DMS153 (cell line): ENCODE data around the gene SZT2.
"Not testable (repeated sequence)": the region's sequence is repeated elsewhere in the genome, so short reads cannot be mapped to it uniquely, and the experiment has no call there.

ENCODE experiments used
- DNase-seq: peaks from one replicate; lab custom pipeline; 2025; lab: John Stamatoyannopoulos, UW

SZT2 gene

GRCh38 chr1:43363283-43363934, 26.3 kb upstream of the SZT2 start:
- DNase-seq = no peak

DNA sequence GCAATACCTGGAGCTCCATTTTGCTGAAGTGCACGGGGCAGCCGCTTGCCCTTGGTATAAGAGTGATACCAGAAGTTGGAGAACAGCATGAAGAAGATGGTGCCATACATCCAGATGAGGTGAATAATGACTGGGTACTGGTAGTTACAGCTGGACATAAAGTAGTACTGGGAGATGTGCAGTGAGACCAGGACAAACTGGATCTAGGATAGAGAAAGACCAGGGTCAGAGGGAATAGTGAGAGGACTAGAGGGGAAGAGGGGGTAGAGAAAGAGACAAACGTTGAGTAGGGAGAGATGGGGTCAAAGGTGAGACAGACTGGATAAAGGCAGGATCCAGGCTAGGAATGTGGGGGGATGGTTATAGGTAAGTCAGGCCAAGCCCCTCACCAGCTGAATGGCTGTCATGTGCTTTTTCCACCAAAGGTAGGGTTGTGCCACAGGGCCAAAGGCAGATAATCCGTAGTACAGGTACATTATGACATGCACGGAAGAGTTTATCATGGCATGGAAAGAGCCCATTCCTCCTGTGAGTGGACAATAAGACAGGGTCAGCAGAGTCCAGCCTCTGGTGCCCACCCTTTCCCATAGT, 25.7 kb upstream of the SZT2 start:
- DNase-seq = no peak

- no peak for DNase-seq
These were observed 24.0 kb upstream of the SZT2 start for GRCh38 chr1:43365678-43366077.

DNA sequence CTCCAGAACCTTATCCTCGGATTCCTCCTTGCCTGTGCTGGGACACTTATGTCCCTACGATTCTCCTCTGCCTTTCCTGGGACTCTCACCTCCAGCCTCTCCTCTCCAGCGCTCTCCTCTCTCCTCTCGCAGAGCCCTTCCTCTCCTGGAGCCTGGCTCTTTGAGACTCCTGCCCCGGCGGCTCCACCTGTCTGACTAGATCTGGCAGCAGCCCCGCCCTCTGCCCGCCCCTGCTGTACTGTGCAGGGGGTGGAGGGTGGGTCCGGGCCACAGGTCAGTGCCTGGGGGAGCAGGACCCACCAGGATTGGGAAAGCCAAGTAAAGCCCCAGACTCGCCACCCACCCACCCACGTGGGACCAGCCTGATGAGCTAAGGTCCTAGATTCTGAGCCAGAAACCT, 23.5 kb upstream of the SZT2 start:
- no peak for DNase-seq

GRCh38 chr1:43366601-43367025, 23.1 kb upstream of the SZT2 start:
- DNase-seq = no peak

DNA sequence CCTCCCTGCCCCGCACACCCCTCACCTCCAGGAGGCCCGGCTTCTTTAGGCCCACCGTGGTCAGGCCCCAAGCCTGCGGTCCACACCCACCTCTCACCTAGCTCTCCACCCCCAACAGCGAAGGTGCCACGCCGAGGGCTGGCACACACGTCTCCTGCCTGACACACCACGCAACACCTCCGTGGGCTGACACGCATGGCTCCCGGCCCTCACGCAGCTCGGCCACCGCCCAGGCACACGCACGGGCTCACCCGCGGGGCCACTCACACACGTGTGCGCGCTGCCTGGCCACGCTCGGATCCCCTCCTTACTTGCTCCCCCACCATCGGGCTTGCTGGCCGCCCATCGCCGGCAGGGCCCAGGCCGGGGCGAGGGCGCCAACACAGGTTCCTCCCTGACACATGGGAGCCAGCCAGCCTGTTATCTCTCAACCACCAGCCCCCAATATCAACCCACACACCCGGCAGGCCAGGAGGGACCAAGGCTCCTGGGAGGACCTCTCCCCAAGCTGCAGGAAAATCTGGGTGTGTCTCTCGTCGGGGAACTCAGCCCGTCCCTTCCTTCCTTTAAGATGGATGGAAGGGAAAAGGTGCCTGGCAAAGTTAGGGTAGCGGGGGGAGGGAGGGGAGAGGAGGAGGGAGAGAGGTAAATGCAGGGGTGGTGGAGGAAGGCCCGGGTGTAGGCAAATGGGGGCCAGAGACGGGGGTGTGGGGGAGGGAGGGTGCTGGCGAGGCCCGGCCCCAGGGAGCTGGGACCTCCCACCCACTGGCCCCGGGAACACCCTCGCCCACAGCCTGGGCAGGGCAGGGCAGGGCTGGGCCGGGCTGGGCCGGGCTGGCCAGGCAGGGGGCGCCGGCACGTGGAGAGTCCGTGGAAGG, 22.4 kb upstream of the SZT2 start:
- no peak for DNase-seq

GRCh38 chr1:43367904-43368645, 21.6 kb upstream of the SZT2 start, which contains the start of gene ELOVL1:
TSS of gene ELOVL1 (minus strand) at chr1:43368011. CDS start at chr1:43365609, 2,402 bp downstream.
- peak; percentile 90 for DNase-seq

- no peak for DNase-seq
These were observed 21.1 kb upstream of the SZT2 start for GRCh38 chr1:43368646-43369020.

GRCh38 chr1:43369779-43370178, 19.9 kb upstream of the SZT2 start:
- DNase-seq = not testable (repeated sequence)

DNA sequence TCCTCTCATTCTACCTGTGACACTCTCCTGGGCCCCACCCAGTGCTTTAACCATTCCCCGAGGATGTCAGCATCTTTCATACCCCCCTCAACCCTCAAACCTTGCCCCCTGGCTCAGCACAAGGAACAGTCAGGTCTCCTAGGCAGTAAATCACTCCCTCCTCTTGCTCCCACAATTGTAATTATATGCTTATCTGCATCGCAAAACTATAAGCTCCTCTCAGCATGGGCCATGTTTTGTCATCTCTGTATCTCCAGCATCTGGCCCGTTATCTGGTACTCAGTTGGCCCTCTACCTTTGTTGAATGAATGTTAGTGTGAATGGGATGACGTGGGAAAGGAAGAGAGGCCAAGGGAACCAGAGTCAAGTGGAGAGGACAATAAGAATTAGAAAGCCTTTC, 19.1 kb upstream of the SZT2 start:
- DNase-seq = peak; percentile 25

DNA sequence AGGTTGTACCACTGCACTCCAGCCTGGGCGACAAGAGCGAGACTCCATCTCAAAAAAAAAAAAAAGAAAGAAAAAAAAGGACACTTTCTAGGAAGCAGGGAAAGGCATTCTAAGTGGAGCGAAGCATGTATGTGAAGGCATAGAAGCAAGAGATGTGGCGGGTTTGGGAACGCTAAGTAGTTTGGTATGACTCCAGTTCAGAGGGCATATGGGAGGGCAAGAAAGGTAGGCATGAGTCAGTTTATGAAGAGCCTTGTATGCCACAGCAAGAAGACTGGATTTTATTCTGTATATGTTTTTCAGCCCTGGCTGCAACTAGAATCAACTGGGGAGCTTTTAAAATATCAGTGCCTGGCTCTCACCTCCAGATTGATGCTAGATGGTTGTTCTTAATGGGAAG, 17.5 kb upstream of the SZT2 start:
- no peak for DNase-seq

DNA sequence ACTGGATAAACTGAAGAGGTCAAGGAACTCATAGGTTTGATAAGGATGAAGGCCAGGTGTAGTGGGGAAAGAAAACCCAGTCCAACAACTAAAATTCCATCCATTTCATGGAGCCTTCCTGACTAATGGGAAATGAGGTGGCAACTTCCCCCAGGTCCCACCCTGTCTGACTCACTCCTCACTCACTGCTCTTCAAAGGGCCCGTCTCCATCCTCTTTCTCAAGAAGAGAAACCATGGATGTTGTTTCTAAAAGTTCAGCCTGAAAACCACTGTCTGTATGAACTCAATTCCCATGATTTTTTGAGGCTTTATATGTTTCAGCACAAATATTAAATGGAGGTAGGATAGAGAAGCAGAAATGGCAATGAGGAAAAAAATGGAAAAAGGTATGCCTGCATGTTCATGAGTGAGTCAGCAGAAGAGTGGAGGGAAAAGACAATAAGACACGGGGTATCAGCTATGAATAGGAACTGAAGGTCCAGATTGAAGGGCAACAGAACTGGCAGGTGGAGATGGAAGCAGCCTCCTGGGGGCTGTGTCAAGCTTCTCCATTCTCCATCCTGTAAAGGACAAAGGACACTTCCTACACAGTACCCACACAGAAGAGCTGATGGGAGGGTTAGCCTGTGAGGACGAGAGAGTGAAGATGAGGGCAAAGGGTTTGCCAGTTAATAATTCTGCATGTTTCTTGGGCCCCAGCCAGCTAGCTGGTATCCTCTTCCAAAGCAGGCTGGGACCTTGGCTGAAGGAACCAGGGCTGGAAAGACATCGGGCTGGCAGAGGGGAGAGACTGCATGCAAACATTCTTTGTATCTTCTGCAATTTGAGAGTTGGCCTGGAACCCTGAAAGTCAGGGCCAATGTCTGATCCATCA, 16.4 kb upstream of the SZT2 start:
- DNase-seq = no peak

DNA sequence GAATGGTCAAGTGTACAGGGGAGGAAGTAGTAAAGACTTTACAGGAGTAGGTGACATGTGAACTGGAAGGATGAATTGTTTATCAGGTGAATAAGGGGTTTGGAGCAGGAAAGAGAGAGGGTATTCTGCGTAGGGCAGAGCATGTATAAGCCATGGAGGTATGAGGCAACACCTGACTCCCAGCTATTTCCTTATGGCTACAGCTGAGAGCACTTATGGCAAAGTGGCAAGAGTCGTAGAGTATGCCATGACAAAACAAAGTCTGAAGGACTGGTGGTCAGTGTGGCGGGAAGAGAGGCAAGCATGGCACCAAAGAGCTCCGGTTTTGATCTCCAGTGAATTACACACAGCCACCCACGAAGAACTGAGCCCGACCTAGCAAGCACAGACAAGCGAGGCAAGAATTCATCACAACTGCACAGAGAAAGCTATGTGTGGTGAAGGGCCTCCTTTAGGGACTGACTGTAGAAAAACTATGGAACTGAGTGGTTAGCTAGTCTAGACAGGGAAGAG, 12.9 kb upstream of the SZT2 start:
- DNase-seq = no peak

GRCh38 chr1:43377831-43378230, 11.9 kb upstream of the SZT2 start:
- no peak for DNase-seq

DNA sequence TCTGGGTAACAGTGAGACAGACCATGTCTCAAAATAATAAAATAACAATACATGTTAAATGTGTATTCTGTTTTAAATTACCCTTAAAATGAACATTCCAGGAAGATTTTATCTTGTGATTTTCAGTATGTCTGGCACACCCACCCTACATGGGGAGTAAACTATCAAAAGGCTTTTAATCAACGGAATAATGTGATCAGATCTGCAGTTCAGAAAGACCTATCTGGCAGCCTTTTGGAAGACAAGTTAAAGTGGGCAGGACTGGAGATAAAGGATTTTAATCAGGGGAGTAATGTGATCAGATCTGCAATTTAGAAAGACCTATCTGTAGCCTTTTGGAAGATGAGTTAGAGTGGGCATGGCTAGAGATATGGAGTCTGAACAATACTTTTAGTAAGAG, 10.2 kb upstream of the SZT2 start:
- no peak for DNase-seq

DNA sequence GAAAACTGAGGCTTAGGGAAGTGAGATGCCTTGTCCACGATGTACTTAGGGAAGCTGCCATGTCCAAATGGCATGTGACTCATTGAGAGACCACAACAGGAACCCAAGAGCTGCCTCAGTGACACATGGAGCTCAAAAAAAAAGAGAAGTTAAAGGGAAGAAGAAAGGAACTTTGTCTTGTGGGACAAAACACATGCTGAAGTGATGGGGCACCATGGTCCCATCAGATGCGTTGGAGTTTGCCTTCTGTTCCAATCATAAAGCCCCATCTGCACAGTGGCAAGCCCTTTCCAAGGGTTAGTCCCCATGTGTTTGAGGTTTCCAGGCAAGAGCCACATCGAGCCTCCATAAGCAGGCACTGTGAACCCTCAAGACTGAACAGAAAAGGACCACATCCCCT, 8.1 kb upstream of the SZT2 start:
- no peak for DNase-seq

DNA sequence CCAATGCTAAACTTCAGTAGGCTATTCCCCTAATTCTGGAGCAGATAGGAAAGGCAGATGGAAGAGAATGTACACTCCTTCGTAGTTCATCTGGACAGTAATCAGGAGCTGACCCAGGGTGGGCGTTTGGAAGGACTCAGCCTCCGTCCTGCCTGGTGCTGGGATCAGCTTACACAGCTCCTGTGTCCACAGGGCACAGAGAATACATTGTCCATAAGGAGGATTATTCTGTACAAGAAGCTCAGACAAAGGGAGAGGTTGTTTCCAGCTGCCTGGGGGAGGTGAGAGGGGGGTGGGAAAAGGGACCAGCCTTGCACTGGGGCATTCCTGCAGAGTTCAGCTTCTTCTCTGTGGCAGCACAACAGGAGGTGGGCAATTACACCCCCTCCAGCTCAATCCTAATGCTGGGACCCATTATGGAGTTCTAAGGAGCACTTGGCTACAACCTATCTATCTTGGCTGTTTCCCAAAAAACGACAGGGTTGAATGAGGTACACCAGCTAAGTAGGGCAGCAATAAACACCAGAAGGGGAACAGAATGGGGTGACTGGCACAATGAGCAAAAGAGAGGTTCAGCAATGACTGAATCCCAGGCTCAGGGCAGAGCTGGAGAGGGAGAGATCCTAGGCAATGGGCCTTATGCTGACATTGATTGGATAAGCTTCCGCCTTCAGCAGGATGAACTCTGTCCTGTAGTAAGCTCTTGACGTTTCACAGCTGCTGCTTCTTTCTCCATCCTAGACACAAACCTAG, 7.5 kb upstream of the SZT2 start:
- no peak for DNase-seq

DNA sequence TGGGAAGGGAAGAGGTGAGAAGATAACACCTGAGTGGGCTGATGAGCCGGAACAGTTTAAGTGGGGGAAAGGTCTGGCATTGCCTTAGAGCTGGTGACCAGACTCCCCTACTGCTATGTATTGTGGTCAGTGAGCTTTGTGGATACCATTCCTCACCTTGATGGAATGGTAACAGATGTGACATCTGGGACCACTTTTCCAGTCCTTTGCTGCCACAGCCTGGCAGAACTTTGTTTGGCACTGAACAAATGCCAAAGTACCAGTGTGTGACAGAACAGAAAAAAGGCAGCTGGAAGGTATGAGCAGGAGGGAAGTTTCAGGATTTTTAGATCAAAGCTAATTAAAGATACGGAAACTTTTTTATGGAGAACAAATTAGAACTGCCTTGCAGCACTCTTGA, 6.2 kb upstream of the SZT2 start:
- DNase-seq = no peak

DNA sequence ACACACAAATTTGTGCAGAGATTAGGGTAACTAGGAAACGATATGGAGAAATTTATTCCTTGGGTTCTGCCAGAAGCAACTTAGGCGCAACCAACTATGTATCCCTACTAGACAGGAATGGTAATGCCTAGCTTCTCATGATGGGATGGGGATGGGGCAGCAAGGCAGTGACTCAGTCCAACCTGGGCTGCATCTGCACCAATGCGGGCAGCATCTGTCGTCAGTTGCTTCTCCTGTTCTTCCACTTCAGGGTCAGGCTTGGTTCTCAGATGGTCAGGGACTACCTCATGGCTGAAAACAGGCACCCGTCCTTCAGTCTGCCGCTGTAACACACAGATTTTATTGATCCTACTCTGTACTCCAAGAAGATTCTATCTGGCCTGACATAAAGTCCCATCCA, 3.0 kb upstream of the SZT2 start:
- DNase-seq = no peak

DNA sequence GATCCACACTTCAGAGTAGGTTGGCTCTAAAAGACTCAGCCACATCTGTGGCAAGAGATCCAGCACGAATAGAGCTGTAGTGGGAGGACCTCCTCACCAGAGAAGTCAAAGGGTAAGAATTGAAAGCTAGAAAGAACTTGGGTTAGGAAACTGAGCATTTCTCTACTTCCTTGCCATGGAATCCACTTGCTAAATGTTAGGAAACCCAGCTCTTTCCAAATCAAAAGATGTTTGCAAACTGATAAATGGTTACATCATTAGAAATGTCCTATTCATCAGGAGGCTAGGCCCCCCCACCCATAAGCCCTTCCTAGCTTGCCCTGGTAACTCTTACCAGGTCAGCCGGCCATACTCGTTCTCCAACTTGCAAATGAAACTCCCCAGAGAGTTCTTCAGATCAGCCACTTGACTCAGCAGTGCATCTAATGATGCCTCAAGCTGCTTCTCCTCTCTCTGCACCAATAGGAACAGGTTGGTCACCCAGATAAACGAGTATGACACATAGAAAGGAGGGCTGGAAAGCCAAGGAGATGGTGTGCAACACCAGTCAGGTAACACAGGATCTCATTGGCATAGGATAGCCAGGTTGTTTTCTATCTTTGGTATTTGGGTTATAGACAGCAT, 1.6 kb upstream of the SZT2 start:
- no peak for DNase-seq
